Measurements from ENCODE around the gene PLCD4. TPM values are rescaled to one million over a fixed set of nuclear protein-coding genes. Genes with fewer than 3 reads are reported as not detected.
A peak's percentile ranks its signal among the peaks of the same experiment; 100 is the strongest.

Gene PLCD4
- polyA plus RNA-seq, 1 of the 3 experiments (the other 2 are of a cell fraction) = 8.5 TPM

GRCh38 chr2:218568190-218569037 is 39.3 kb upstream of the PLCD4 start, which contains the start of the genes CNOT9 and USP37:
Gene CNOT9, plus strand, starts transcription at chr2:218568839. Its CDS starts 116 bp downstream, at chr2:218568955.
Gene USP37, minus strand, starts transcription at chr2:218568351. Its CDS starts 9,698 bp downstream, at chr2:218558653.
- POLR2A ChIA-PET = interaction anchor here (1.1 kb wide), 1 partner anchor 39 kb away, joined by 7 read pairs; the partner anchor contains the start of gene PLCD4
- peak; percentile 98 for DNase-seq
- Histone ChIP-seq H3K9ac (peak within 1 kb of the TSS; percentile 91), H3K4me1 (ENCODE audit: control insufficient read depth in 1 of 2, insufficient read depth in 2 of 2, low read depth in 1 of 2, low read length in 1 of 2) (peaks cover 5 to 14% of the 10 kb centered on the region in 2 experiments; a peak in 2 of 4 replicates), H3K4me3 (ENCODE audit: low read depth in 2 of 2, low read length in 1 of 2) (peak within 1 kb of the TSS; percentile 74 to 94), H3K79me2 (ENCODE audit: insufficient read depth) (peaks cover 95% of the 10 kb centered on the region), H3K9me3 (no peaks in the 10 kb centered on the region), H2AFZ (ENCODE audit: low read depth) (peak within 1 kb of the TSS; percentile 84), H3F3A (replicated peaks; ENCODE audit: insufficient read depth) (peaks cover 22% of the 10 kb centered on the region), H4K20me1 (ENCODE audit: insufficient read depth) (peaks cover 8% of the 10 kb centered on the region; the same call in 1 of the 2 replicates), H3K9me2 (no peaks in the 10 kb centered on the region), H3K36me3 (replicated peaks in 1 of 2; ENCODE audit: control insufficient read depth in 1 of 2, insufficient read depth in 2 of 2, low read length in 1 of 2) (peaks cover 5 to 10% of the 10 kb centered on the region in 2 experiments), H3K27me3 (ENCODE audit: insufficient read depth) (no peaks in the 10 kb centered on the region), H3K27ac (ENCODE audit: low read depth in 2 of 2, low read length in 1 of 2) (peak within 1 kb of the TSS; percentile 85 to 88), H3K4me2 (peak within 1 kb of the TSS; percentile 84)
- CTCF ChIA-PET = interaction anchor here (1.0 kb wide), 1 partner anchor 79 kb away, joined by 3 read pairs; no protein-coding TSS in a partner anchor
- under 1% methylated on average over 44 of the region's 77 CpGs for WGBS (ENCODE audit: low lambda C conversion rate)
- TF ChIP-seq ZBTB33 (IDR thresholded peaks at IDR 0.05; ENCODE audit: borderline replicate concordance, low read depth) (no peak), JUND (IDR thresholded peaks at IDR 0.05) (no peak), RCOR1 (IDR thresholded peaks at IDR 0.05; ENCODE audit: low read length) (peak; percentile 41; the same call in 1 of the 2 replicates), IRF3 (IDR thresholded peaks at IDR 0.05; ENCODE audit: low read depth, low read length) (no peak), TCF12 (IDR thresholded peaks at IDR 0.05) (no peak), USF1 (IDR thresholded peaks at IDR 0.05; ENCODE audit: borderline replicate concordance, low read depth) (no peak), EP300 (IDR thresholded peaks at IDR 0.05; ENCODE audit: borderline replicate concordance in 1 of 2, low read depth in 1 of 2, low read length in 1 of 2) (no peak), TEAD4 (IDR thresholded peaks at IDR 0.05; ENCODE audit: borderline replicate concordance, insufficient read depth) (no peak), FOXM1 (IDR thresholded peaks at IDR 0.05; ENCODE audit: low read depth) (no peak), PBX3 (IDR thresholded peaks at IDR 0.05) (no peak; the same call in 1 of the 2 replicates), POLR2AphosphoS5 (IDR thresholded peaks at IDR 0.05; ENCODE audit: low read depth, low read length) (peak; percentile 50), ELF1 (IDR thresholded peaks at IDR 0.05) (peak; percentile 36; the same call in 1 of the 2 replicates), EZH2phosphoT487 (IDR thresholded peaks at IDR 0.05; ENCODE audit: borderline replicate concordance, low read depth) (no peak), RAD21 (IDR thresholded peaks at IDR 0.05; ENCODE audit: low read length) (no peak), USF2 (IDR thresholded peaks at IDR 0.05; ENCODE audit: borderline replicate concordance, low read depth, low read length) (no peak), TAF1 (IDR thresholded peaks at IDR 0.05; ENCODE audit: borderline replicate concordance, low read depth, low read length) (peak; percentile 44; the same call in 1 of the 2 replicates), RFX5 (IDR thresholded peaks at IDR 0.05; ENCODE audit: low read length) (no peak), MAX (IDR thresholded peaks at IDR 0.05; ENCODE audit: low read depth) (peak; percentile 99), MXI1 (IDR thresholded peaks at IDR 0.05; ENCODE audit: low read depth, low read length) (peak; percentile 77), NRF1 (IDR thresholded peaks at IDR 0.05; ENCODE audit: low read depth, low read length) (peak; percentile 87), SMC3 (IDR thresholded peaks at IDR 0.05; ENCODE audit: low read depth, low read length) (no peak), SIN3A (IDR thresholded peaks at IDR 0.05; ENCODE audit: borderline replicate concordance, low read depth, low read length) (no peak), GATA2 (CRISPR knock-in tag; IDR thresholded peaks at IDR 0.05) (no peak), CTCF (IDR thresholded peaks at IDR 0.05) (no peak)

Data from SK-N-SH (cell line).